CD4-positive, alpha-beta T cell treated with Interleukin-15 for 1 hour (primary cell): Measurements from ENCODE around the gene ZDHHC21.
"Not testable (repeated sequence)": the region's sequence is repeated elsewhere in the genome, so short reads cannot be mapped to it uniquely, and the experiment has no call there.

ENCODE experiments used
- DNase-seq: peaks from one replicate; pipeline ENCODE4 v3.0.0-alpha.2; 2020

ZDHHC21 gene

GRCh38 chr9:14678776-14679175 lies 14.5 kb downstream of the ZDHHC21 start:
- DNase-seq: no peak

DNA sequence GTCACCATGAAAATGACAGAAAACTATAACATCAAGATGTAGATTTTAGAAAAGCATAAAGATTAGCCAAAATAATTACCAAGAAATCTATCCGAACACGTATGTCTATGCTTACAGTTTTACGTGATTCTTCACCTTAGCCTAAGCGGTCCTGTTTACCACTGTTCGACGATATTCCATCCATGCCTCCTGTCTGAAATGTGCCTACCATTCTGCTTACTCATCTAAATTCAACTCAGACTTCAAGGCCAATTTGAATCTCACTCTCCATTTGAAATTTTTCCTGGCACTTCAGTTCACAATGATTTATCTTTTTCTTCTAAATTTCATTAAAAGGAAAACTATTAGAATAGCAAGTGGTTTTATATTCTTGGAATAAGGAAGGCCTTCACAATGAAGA lies 15.4 kb downstream of the ZDHHC21 start:
- DNase-seq: no peak

DNA sequence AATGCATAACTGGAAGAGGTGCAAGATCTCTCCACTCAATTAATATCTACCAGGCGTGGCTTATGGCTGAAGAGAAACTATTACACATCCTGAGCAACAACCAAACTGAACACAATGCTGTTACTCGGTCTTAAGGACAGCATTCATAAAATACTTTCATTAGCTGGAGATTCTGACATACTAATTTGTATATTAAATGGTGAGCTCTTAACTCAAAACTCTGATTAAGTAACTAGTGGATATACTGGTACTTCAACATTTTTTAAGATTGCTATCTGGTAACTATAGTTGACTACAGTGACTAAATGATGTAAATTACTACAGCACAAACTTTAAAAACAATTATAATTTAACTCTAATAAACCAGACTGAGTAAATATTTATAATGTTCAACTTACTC lies 15.8 kb downstream of the ZDHHC21 start:
- DNase-seq: no peak

- no peak for DNase-seq
Measured at GRCh38 chr9:14674630-14675029, 18.6 kb downstream of the ZDHHC21 start.

- no peak for DNase-seq
Measured at GRCh38 chr9:14671377-14671776, 21.9 kb downstream of the ZDHHC21 start.

GRCh38 chr9:14670718-14671117 lies 22.5 kb downstream of the ZDHHC21 start:
- DNase-seq: no peak

DNA sequence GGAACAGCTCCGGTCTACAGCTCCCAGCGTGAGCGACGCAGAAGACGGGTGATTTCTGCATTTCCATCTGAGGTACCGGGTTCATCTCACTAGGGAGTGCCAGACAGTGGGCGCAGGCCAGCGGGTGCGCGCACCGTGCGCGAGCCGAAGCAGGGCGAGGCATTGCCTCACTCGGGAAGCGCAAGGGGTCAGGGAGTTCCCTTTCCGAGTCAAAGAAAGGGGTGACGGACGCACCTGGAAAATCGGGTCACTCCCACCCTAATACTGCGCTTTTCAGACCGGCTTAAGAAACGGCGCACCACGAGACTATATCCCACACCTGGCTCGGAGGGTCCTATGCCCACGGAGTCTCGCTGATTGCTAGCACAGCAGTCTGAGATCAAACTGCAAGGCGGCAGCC lies 29.2 kb downstream of the ZDHHC21 start:
- not testable (repeated sequence) for DNase-seq

GRCh38 chr9:14662060-14662453 lies 31.2 kb downstream of the ZDHHC21 start:
- DNase-seq: no peak

DNA sequence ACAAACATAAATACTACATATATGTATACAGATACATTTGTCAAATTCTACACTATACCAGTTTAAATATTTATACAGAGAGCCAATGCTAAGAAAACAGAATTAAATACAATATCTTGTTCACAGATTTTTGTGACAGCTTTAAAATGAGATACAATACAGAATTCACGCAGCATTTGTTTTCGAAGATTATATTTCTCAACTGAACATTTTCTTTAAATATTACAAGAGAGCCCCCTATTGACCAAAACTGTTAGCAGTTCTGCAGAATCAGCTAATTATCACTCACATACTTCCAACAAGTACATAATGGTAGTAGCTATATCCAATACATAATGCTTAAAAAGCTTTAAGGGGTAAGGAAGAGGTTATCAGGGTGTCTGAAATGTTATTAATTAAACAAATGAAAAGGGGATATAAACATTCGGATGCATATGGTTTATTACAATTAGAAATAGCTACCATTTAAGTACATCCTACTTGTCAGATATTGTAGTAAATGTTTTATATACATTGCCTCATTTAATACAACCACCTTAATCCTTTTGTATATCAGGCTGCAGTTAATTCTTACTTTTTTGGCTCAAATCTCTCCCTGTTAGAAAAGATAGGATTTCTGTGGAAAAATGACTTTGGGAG lies 31.7 kb downstream of the ZDHHC21 start:
- no peak for DNase-seq

DNA sequence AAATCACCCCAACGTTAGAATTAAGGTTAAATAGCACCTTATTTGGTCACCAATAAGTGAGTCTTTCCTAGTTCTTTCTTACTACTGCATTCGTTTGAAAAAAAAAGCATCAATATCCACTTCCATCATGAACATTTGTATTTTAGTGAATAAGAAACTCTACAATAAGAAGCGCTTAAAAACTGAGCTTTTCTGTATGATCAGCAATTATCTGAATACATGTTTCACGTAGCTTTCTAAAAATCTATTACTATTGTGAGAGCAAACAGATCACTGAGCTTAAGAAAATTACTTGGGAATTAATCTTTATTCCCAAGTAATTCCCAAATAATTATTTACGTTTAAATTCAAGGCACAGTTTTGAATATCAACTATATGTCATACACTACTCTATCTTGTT lies 32.5 kb downstream of the ZDHHC21 start:
- DNase-seq: no peak

GRCh38 chr9:14654932-14655331 lies 38.3 kb downstream of the ZDHHC21 start:
- no peak for DNase-seq

GRCh38 chr9:14653511-14653910 lies 39.7 kb downstream of the ZDHHC21 start:
- DNase-seq: no peak

- no peak for DNase-seq
Measured at GRCh38 chr9:14652729-14653377, 40.4 kb downstream of the ZDHHC21 start.

DNA sequence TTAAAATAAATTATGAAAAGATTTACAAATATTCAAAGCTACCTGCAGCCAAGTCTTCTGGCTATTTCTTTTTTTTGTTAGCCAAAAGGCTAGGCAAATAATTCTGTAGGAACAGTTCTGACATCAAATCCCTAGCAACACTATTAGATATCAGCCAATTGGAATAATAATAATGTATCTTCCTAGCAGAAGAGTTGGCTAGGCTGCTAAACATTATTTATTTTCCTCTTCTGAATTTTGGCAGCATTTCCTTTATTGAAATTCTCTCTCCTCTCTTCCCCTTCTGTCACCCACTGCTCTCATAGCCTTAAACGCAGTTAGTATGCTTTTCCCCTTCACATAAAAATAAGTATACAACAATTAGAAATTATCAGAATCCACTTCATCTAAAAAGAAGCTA lies 42.6 kb downstream of the ZDHHC21 start:
- no peak for DNase-seq

- no peak for DNase-seq
Measured at GRCh38 chr9:14645648-14646047, 47.6 kb downstream of the ZDHHC21 start.

DNA sequence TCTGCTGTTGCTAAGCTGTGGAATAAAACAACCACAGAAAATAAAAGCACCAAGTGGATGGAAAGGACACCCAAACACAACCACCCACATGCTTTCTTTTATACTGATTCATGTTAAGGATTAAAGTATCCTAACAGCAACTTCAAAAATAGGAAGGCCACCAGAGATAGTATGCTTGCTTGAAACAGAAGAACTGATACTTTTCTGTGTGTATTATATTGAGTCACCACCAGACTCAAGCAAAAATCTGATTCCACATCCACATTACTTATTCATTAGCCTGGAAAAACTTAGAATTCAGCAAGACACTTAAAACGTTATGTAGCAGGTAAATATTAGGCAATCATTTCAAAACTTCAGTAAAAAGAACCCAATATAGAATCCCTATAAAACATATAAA lies 52.3 kb downstream of the ZDHHC21 start:
- no peak for DNase-seq

DNA sequence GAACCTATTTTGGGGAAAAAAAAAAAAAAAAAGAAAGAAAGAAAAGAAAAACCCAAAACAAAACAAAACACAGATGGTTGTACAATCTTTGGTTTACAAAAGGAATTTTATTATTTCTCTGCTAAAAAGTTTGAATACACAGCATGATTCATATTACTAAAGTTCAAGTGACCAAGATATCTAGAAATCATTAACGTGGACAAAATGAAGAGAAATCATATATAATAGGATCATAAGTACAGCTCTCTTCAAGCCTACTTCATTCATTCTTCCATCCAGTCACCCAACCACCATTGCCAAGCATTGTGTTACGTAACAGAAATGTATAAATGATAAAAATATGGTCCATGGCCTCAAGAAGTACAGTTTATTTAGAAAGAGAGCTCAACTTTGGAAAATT lies 52.9 kb downstream of the ZDHHC21 start:
- no peak for DNase-seq

GRCh38 chr9:14633906-14634565 lies 59.2 kb downstream of the ZDHHC21 start:
- no peak for DNase-seq

DNA sequence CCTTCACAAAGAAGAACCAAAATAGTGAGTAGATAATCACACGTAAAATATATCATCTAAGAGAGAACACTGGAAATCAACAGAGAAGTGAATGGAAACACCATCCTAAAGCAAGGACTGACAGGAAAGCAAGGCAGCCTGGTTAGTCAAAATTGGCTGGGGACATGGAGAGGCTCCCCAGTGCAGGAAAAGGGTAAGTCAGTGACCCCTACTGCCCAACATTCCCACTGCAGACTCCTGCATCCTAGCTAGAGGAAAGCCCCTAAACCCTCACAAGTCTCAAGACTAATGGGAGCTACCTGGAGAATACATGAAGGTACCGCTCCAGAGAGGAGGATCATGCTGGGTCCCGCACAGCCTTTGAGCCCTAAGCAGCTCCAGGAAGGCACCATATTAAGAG lies 60.1 kb downstream of the ZDHHC21 start:
- no peak for DNase-seq

DNA sequence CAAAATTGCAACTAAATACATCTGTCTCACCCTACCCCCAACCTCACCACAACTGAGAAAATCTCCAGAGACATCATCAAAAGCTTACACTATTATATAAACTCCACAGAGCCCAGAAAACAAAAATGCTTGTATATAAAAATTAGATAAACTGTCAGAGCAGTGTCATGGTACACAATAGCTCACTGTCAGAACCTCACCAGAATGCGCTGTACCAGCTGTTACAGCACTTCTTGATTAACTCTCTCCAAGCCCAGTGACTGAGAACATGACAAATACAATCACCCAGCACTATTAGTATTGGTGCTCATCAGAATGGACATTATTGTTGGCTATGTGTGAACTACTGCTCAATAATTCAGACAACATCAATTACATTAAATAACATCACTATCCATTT lies 65.7 kb downstream of the ZDHHC21 start:
- no peak for DNase-seq

DNA sequence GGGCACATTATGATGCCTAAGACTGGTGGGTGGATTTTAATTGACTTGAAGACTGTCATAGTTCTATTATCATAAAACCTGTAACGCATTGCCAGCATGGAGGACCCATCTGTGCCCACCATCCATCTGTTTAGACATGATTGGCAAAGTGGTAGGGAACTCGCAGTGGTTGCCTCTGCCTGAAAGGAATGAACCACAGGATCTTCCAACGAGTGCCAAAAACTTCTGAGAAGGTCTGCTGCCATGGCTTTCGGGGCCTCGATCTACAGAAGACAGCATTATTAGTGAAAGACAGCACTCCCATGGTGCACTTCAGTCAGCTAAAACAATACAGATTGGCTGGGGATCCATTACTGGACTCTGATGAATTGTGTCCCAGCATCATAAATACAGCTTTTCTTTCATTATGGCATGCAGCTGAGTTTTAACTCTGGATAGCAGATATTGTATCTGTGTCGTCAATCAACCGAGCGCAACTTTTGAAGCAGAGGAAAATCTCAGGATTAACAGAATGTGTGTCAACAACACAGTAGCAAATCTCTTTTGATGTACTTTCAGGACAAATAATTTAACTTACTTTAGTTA lies 74.3 kb downstream of the ZDHHC21 start:
- DNase-seq: no peak

- DNase-seq: no peak
Measured at GRCh38 chr9:14616188-14616982, 76.8 kb downstream of the ZDHHC21 start.

- DNase-seq: no peak
Measured at GRCh38 chr9:14608540-14608939, 84.7 kb downstream of the ZDHHC21 start.
